ENCODE measurements around the gene GPRIN1. TPM values are rescaled to one million over a fixed set of nuclear protein-coding genes. Genes with fewer than 3 reads are reported as not detected.

The GPRIN1 gene
- total RNA-seq, 1 experiment from 2014 or later: 8.5 TPM

GRCh38 chr5:176656467-176656990 lies 46.6 kb upstream of the GPRIN1 start:
- Mint-ChIP-seq H3K4me1 (peaks cover 6% of the 10 kb centered on the region; the same call in 1 of the 2 replicates), H3K27me3 (ENCODE audit: low read depth) (no peaks in the 10 kb centered on the region), H3K4me3 (no peak overlapping the region), H3K9me3 (no peaks in the 10 kb centered on the region), H3K36me3 (no peaks in the 10 kb centered on the region), H3K27ac (no peak overlapping the region)
- ChIA-PET CTCF (interaction anchor here (1.7 to 6.2 kb wide), 7 partner anchors 7 to 456 kb away, joined by 6 to 233 read pairs (median 19); partner anchors contain the start of genes HK3 and TSPAN17), POLR2A (no interaction called here)
- ATAC-seq (no peak), DNase-seq (ENCODE audit: low spot score) (no peak)
- TF ChIP-seq USF2 (CRISPR knock-in tag; IDR thresholded peaks at IDR 0.05) (no peak), ETV6 (CRISPR knock-in tag; IDR thresholded peaks at IDR 0.05) (no peak), CTCF (IDR thresholded peaks at IDR 0.05) (no peak), FOXK1 (CRISPR knock-in tag; IDR thresholded peaks at IDR 0.05) (no peak), JAZF1 (CRISPR knock-in tag; IDR thresholded peaks at IDR 0.05) (no peak), SP1 (CRISPR knock-in tag; conservative IDR thresholded peaks at IDR 0.05) (no peak), ZNF416 (CRISPR knock-in tag; IDR thresholded peaks at IDR 0.05) (no peak), KAT7 (CRISPR knock-in tag; IDR thresholded peaks at IDR 0.05; ENCODE audit: borderline replicate concordance) (no peak), ZNF396 (CRISPR knock-in tag; IDR thresholded peaks at IDR 0.05; ENCODE audit: borderline replicate concordance) (no peak), PRRX2 (CRISPR knock-in tag; IDR thresholded peaks at IDR 0.05) (no peak), ATF1 (CRISPR knock-in tag; IDR thresholded peaks at IDR 0.05) (no peak), TEAD4 (CRISPR knock-in tag; IDR thresholded peaks at IDR 0.05) (no peak), RORB (CRISPR knock-in tag; IDR thresholded peaks at IDR 0.05) (no peak), FOXJ3 (CRISPR knock-in tag; IDR thresholded peaks at IDR 0.05; ENCODE audit: borderline replicate concordance) (no peak)

GRCh38 chr5:176654856-176655255 lies 44.9 kb upstream of the GPRIN1 start:
- DNase-seq (ENCODE audit: low spot score) (no peak), ATAC-seq (no peak)
- no peak for TF ChIP-seq ZNF281 (CRISPR knock-in tag; IDR thresholded peaks at IDR 0.05)
- TF ChIP-seq ZNF121 (CRISPR knock-in tag; IDR thresholded peaks at IDR 0.05): no peak
- TF ChIP-seq ZNF423 (CRISPR knock-in tag; IDR thresholded peaks at IDR 0.05): no peak
- TF ChIP-seq ZNF425 (CRISPR knock-in tag; conservative IDR thresholded peaks at IDR 0.05): no peak
- no peak for TF ChIP-seq ARID4B (CRISPR knock-in tag; IDR thresholded peaks at IDR 0.05; ENCODE audit: borderline replicate concordance)
- TF ChIP-seq RORB (CRISPR knock-in tag; IDR thresholded peaks at IDR 0.05): no peak
- no peak for TF ChIP-seq TEAD4 (CRISPR knock-in tag; IDR thresholded peaks at IDR 0.05)
- no peak for TF ChIP-seq E2F4 (CRISPR knock-in tag; IDR thresholded peaks at IDR 0.05; ENCODE audit: borderline replicate concordance, low read depth)
- no peak overlapping the region for H3K27ac Mint-ChIP-seq
- H3K4me1 Mint-ChIP-seq: peaks cover 17% of the 10 kb centered on the region
- H3K4me3 Mint-ChIP-seq: no peak overlapping the region
- no peaks in the 10 kb centered on the region for H3K36me3 Mint-ChIP-seq
- no peaks in the 10 kb centered on the region for H3K27me3 Mint-ChIP-seq (ENCODE audit: low read depth)
- ChIA-PET CTCF (interaction anchor here (0.6 kb wide), 1 partner anchor 457 kb away, joined by 3 read pairs; no protein-coding TSS in a partner anchor), POLR2A (no interaction called here)
- H3K9me3 Mint-ChIP-seq: no peaks in the 10 kb centered on the region

Measured in WTC11 (cell line).